ENCODE results near the gene SLC35A1. TPM values are rescaled to one million over a fixed set of nuclear protein-coding genes. Genes with fewer than 3 reads are reported as not detected.

SLC35A1 gene
- 18.3 and 19.2 TPM in 2 replicates for total RNA-seq

GRCh38 chr6:87472525-87473418, at the start of gene SLC35A1:
Gene SLC35A1 (plus strand): TSS chr6:87472974. CDS start chr6:87473004, 30 bp downstream.

Other genes starting within 250 kb of the SLC35A1 start
- gene SMIM8, start 150.4 kb upstream of the SLC35A1 start, total RNA-seq, result 4.9 and 6.5 TPM in 2 replicates
- gene GJB7, start 143.7 kb upstream of the SLC35A1 start, total RNA-seq, result not detected in 2 replicates
- gene C6orf163, start 128.2 kb upstream of the SLC35A1 start, total RNA-seq, result 1.4 and 2.4 TPM in 2 replicates
- gene CFAP206, start 65.0 kb upstream of the SLC35A1 start, total RNA-seq, result 0.16 and 0.34 TPM in 2 replicates
- gene RARS2, start 117.0 kb downstream of the SLC35A1 start, total RNA-seq, result 27.4 and 45.6 TPM in 2 replicates
- 14.7 and 16.9 TPM in 2 replicates for gene ORC3, start 117.2 kb downstream of the SLC35A1 start, total RNA-seq
- 11.2 and 15.1 TPM in 2 replicates for gene AKIRIN2, start 229.3 kb downstream of the SLC35A1 start, total RNA-seq